HG03460 (cell line): ENCODE data around the gene BCL2L13.

ENCODE experiments used
- ATAC-seq: cut with Tn5 transposase; IDR thresholded peaks from one replicate; pipeline ENCODE4 v1.9.1; 2021; ENCODE audit not compliant: unreplicated experiment

BCL2L13 gene, protein sequence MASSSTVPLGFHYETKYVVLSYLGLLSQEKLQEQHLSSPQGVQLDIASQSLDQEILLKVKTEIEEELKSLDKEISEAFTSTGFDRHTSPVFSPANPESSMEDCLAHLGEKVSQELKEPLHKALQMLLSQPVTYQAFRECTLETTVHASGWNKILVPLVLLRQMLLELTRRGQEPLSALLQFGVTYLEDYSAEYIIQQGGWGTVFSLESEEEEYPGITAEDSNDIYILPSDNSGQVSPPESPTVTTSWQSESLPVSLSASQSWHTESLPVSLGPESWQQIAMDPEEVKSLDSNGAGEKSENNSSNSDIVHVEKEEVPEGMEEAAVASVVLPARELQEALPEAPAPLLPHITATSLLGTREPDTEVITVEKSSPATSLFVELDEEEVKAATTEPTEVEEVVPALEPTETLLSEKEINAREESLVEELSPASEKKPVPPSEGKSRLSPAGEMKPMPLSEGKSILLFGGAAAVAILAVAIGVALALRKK

GRCh38 chr22:17638432-17639246, at the start of gene BCL2L13:
Gene BCL2L13, plus strand, starts transcription at chr22:17638757. Its CDS starts 16,955 bp downstream, at chr22:17655712.
- ATAC-seq = peak; percentile 90

GRCh38 chr22:17589810-17590375, 48.7 kb upstream of the BCL2L13 start:
- no peak for ATAC-seq

DNA sequence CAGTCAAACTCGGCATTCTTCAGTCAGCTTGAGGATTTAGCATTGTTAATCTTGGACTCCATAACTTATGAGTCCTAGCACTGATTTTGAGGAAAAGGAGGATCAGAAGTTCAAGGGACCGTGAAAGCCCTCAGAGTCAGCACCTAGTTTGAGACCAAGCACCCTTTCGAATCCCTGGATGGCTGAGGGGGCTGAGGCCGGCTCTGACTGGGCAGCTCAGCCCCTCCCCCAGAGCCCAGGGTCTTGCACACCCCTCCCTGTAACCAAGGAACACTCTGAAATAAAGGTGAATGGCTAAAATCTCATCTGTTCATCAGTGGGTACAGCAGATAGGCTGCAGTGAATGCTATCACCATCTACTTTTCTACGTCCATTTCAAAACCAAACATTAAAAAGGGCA, 48.0 kb upstream of the BCL2L13 start:
- no peak for ATAC-seq

DNA sequence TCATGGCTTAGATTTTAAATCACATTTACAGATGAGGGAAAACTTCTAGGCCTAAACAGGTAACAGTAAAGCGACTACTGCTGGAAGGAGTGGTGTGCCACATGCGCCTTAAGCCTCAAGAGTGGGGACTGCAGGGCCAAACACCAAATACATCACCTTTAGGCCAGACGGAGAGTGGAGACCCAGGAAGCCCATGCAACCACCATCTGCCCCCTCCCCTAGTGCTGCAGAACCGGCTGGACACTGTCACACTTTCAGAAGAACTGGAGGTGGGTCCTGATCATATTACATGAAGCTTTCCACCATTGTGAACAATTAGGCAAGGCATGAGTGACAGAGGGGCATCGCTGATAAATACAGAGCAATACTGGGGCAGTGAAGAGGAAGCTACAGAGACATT, 46.4 kb upstream of the BCL2L13 start:
- no peak for ATAC-seq

GRCh38 chr22:17596226-17596625, 42.3 kb upstream of the BCL2L13 start:
- ATAC-seq = no peak

GRCh38 chr22:17597217-17597616, 41.3 kb upstream of the BCL2L13 start:
- ATAC-seq = no peak

GRCh38 chr22:17598318-17598717, 40.2 kb upstream of the BCL2L13 start:
- no peak for ATAC-seq

DNA sequence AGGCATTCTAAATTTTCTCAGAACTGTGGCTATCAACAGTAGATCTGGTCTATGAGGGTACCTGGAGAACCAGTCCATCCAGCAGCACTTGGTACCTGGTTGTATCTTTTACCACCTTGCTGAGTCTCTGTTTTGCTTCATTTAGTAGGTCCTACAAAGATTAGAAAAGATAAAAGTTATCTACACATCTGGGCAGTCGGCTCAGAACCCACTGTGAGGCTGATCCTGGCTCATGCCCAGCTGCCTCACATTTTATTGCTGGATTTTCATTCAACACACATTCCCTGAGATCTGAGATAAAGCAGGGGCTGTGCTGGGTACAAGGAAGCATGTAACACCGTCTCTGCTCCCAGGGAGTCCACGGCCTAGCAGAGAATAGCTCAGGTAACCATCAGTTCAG, 37.5 kb upstream of the BCL2L13 start:
- no peak for ATAC-seq

- ATAC-seq = no peak
Measured at GRCh38 chr22:17603668-17604067, 34.9 kb upstream of the BCL2L13 start.

DNA sequence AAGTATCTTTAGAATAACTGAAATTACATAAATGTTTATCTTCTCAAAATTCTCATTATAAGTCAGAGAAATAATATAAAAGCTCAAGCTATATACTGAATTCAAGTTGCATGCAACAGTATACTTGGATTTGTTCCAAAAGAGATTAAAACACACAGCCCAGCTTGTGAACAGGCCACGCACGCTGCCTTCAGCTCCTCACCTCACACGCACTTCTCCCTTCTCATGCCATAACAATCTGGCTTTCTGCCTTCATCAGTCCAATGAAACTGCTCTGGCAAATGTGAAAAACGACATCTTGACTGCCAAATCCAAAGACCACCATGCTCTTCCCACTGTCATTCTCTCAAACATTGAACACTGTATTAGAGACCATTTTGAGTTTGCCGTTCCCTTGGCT, 32.1 kb upstream of the BCL2L13 start:
- ATAC-seq = no peak

GRCh38 chr22:17607891-17608521, 30.6 kb upstream of the BCL2L13 start:
- no peak for ATAC-seq

DNA sequence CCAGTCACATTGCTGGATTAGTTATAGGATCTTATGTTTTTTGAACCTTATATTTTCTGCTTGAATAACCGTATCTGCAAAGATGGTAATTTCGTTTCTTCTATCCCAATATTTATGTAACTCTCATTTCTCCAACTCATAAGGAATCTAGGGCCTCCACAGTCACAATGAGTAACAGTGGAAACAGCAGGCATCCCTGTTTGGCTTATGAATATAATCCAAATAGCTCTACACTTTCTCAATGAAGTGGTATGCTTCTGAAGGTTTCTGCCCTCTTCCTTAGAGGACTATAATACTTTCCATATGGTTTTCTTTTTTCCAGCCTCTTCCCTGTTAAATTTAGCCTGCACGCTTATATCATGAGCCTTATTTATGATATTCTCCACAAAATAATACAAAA, 26.5 kb upstream of the BCL2L13 start:
- no peak for ATAC-seq

- ATAC-seq = no peak
Measured at GRCh38 chr22:17613280-17613679, 25.3 kb upstream of the BCL2L13 start.

- no peak for ATAC-seq
Measured at GRCh38 chr22:17627961-17628405, 10.6 kb upstream of the BCL2L13 start.

- peak; percentile 99 for ATAC-seq
Measured at GRCh38 chr22:17628406-17629172, 10.0 kb upstream of the BCL2L13 start, which contains the start of gene ATP6V1E1. Gene ATP6V1E1, minus strand, starts transcription at chr22:17628749. Its CDS starts 114 bp downstream, at chr22:17628635.

DNA sequence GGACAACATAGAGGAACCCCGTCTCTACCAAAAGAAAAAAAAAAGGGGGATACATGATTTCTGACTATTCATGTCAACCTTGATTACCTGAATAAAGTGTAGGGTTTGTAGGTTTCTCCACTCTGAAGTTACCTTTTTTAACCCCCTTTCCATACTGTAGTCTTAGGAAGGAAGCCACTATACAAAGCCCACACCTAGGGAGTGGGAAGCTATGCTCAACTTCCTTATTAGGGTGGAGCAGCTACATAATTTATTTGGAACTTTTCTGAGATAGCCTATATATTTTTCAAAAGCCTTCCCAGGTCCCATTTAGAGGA, 9.4 kb upstream of the BCL2L13 start:
- no peak for ATAC-seq

DNA sequence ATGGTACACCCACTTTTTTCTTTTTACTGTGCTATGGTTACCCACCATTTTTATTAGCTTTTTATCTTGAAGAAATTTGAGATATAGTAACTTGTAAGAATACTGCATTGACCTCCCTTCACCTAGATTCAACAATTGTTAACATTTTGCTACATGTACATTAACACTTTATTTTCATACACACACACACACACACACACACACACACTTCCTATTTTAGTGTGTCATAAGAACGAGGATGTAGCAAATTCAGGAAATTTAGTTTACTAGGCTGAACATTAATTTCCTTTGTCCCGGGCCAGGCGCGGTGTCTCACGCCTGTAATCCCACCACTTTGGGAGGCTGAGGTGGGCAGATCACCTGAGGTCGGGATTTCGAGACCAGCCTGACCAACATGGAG, 8.9 kb upstream of the BCL2L13 start:
- ATAC-seq = no peak

DNA sequence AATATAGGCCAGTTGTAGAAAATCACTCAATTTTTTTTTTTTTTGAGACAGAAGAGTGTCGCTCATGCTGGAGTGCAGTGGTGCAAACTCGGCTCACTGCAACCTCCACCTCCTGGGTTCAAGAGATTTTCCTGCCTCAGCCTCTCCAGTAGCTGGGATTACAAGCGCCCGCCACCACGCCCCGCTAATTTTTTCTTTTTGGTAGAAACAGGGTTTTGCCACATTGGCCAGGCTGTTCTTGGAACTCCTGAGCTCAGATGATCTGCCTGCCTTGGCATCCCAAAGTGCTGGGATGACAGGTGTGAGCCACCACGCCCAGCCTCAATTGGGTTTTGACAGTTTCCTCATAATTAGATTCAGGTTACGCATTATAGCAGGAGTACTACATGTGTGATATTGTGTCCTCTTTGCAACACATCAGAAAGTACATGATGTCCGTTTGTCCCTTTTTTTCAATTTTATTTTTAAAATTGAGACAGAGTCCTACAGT, 7.4 kb upstream of the BCL2L13 start:
- ATAC-seq = no peak

GRCh38 chr22:17633217-17633997, 5.2 kb upstream of the BCL2L13 start:
- no peak for ATAC-seq

DNA sequence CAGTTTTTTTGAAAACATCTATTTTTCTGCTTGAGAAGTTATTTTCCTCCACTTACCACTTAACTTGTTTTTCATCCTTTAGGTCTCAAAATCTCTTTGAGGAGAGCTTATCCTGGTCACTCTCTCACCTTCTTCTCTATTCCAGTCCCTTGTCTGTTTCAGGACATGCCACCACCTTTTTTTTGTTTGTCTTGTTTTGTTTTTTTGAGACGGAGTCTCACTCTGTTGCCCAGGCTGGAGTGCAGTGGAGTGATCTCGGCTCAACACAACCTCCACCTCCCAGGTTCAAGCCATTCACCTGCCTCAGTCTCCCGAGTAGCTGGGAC, 4.6 kb upstream of the BCL2L13 start:
- no peak for ATAC-seq
